Right ventricle myocardium inferior (tissue), 1 donor: Measurements from ENCODE around the gene KCNN3. TPM values are rescaled to one million over a fixed set of nuclear protein-coding genes. Genes with fewer than 3 reads are reported as not detected.
A peak's percentile ranks its signal among the peaks of the same experiment; 100 is the strongest.

Source experiments
- ATAC-seq: fragments of 200-7000 bp; cut with Tn5 transposase; one replicate; pipeline ENCODE4 v1.9.1; 2020; ENCODE audit warnings: mild to moderate bottlenecking, moderate library complexity
- DNase-seq: peaks from one replicate; pipeline ENCODE4 v3.0.0; 2021; ENCODE audit errors: missing footprints
- intact Hi-C: fragments of 100-400 bp; cut with DNase I; formaldehyde crosslinking; loops from one replicate; pipeline ENCODE4 v1.11.0; 2022
- total RNA-seq: library from RNA; stranded (reverse); fragmentation: NEBNext Ultra II Directional; extraction: Animal tissue kit (Norgen Biotek cat#: 25700); gene quantifications from one replicate; pipeline ENCODE4 v1.2.1, GENCODE V29; 2021
- donor health status: DM: no; HTN: yes; CAD: no; lungs with severe emphysema.

The KCNN3 gene
- total RNA-seq, 1 donor from 2014 or later = 3.4 TPM

GRCh38 chr1:154735061-154735803 is 134.8 kb downstream of the KCNN3 start:
- no peak for DNase-seq
- intact Hi-C loops = no loop called here
- ATAC-seq = no peak

- ATAC-seq = no peak
- no peak for DNase-seq
- intact Hi-C loops = no loop called here
These were observed 136.5 kb downstream of the KCNN3 start for GRCh38 chr1:154733621-154734020.

- intact Hi-C loops = no loop called here
- ATAC-seq = no peak
- no peak for DNase-seq
These were observed 139.0 kb downstream of the KCNN3 start for GRCh38 chr1:154730986-154731489.

GRCh38 chr1:154730259-154730658 is 139.8 kb downstream of the KCNN3 start:
- no peak for ATAC-seq

GRCh38 chr1:154729577-154729976 is 140.5 kb downstream of the KCNN3 start:
- intact Hi-C loops = no loop called here
- ATAC-seq = no peak
- DNase-seq = no peak

More at GRCh38 chr1:154730259-154730658, 139.8 kb downstream of the KCNN3 start:
- intact Hi-C loops = no loop called here
- DNase-seq = no peak

- DNase-seq = no peak
- intact Hi-C loops = no loop called here
- ATAC-seq = peak; percentile 85
These were observed 141.0 kb downstream of the KCNN3 start for GRCh38 chr1:154729031-154729442.

GRCh38 chr1:154726896-154727753 is 143.0 kb downstream of the KCNN3 start:
- DNase-seq (no peak), ATAC-seq (no peak)
- intact Hi-C loops = no loop called here

- DNase-seq = no peak
- intact Hi-C loops = no loop called here
- no peak for ATAC-seq
These were observed 143.6 kb downstream of the KCNN3 start for GRCh38 chr1:154726443-154726842.

GRCh38 chr1:154725865-154726264 is 144.2 kb downstream of the KCNN3 start:
- no peak for ATAC-seq
- intact Hi-C loops = no loop called here
- no peak for DNase-seq

- intact Hi-C loops = no loop called here
- DNase-seq (no peak), ATAC-seq (peak; percentile 49)
These were observed 149.5 kb downstream of the KCNN3 start for GRCh38 chr1:154720328-154721297.

GRCh38 chr1:154719586-154720327 is 150.3 kb downstream of the KCNN3 start:
- intact Hi-C loops = no loop called here
- ATAC-seq = no peak
- DNase-seq = no peak

GRCh38 chr1:154718566-154718965 is 151.5 kb downstream of the KCNN3 start:
- no peak for DNase-seq
- intact Hi-C loops = no loop called here
- ATAC-seq = no peak

GRCh38 chr1:154717528-154717924 is 152.6 kb downstream of the KCNN3 start:
- no peak for DNase-seq
- ATAC-seq = peak; percentile 21
- intact Hi-C loops = no loop called here

- no peak for ATAC-seq
- intact Hi-C loops = no loop called here
- no peak for DNase-seq
These were observed 153.2 kb downstream of the KCNN3 start for GRCh38 chr1:154716614-154717527.

GRCh38 chr1:154716011-154716410 is 154.1 kb downstream of the KCNN3 start:
- no peak for DNase-seq
- intact Hi-C loops = no loop called here

GRCh38 chr1:154715385-154715784 is 154.7 kb downstream of the KCNN3 start:
- no peak for ATAC-seq
- DNase-seq = no peak
- intact Hi-C loops = no loop called here

More at GRCh38 chr1:154716011-154716410, 154.1 kb downstream of the KCNN3 start:
- ATAC-seq = no peak

- ATAC-seq = peak; percentile 53
- no peak for DNase-seq
- intact Hi-C loops = no loop called here
These were observed 155.4 kb downstream of the KCNN3 start for GRCh38 chr1:154714638-154715037.
